Measurements from ENCODE around the gene FUBP1.

DNA sequence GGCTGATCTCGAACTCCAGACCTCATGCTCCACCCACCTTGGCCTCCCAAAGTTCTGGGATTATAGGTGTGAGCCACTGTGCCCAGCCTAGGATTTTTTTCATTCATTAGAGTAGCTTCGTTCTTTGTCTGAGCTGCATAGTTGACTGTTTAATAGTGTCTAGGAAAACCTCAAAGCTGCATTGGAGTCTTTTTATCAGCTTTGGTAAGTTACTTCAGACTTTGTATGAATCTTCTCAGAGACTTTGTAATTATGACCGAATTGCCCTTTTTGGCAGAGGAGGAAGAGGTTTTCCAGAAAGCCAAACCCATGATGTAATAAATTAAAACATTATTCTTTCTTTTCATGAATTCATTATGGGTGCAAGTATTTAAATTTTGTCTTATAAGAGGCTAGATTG is 31.0 kb upstream of the FUBP1 start:
- TF ChIP-seq POLR2A (IDR thresholded peaks at IDR 0.05) (no peak), CTCF (IDR thresholded peaks at IDR 0.05) (no peak)
